Measurements from ENCODE around the gene INPP5A.
"Not testable (repeated sequence)": the region's sequence is repeated elsewhere in the genome, so short reads cannot be mapped to it uniquely, and the experiment has no call there.

INPP5A gene

DNA sequence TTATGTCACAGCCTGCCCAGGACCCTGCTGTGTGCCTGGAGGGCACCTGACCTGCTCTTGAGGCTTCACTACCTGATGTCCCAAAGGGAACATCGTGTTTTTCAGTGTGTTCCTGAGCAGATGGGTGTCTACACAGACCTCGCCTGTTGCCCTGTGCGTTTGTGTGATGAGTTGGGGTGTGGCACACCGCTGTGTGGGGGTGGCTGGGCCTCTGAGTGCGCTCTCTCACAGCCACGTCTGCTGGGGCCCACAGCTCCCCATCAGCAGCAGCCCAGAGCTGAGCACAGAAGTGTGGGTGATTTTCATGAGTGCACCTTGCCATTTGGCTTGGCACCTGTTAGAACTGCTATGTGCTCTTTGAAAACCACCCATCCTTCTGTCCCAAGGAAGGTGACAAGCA, 126.8 kb downstream of the INPP5A start:
- no peak for FAIRE-seq

DNA sequence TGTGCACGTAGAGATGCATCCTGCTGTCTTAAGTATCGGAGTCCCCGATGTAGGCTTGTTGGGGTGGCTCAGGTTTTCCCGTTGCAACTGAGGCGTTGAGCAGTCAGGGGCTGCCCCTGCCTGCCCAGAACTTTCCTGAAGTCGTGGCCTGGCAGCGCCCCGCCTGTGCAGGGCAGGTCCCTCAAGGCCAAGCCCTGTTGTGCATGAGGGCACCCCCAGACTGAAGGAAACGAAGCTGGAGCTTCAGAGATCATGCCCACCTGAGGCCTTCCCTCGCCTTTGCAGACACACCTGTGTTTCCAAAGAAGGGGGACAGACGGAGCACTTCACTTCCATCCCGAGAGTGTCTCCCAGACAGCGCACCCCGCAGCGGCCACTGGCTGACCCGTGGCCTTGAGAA, 127.3 kb downstream of the INPP5A start:
- FAIRE-seq = no peak

DNA sequence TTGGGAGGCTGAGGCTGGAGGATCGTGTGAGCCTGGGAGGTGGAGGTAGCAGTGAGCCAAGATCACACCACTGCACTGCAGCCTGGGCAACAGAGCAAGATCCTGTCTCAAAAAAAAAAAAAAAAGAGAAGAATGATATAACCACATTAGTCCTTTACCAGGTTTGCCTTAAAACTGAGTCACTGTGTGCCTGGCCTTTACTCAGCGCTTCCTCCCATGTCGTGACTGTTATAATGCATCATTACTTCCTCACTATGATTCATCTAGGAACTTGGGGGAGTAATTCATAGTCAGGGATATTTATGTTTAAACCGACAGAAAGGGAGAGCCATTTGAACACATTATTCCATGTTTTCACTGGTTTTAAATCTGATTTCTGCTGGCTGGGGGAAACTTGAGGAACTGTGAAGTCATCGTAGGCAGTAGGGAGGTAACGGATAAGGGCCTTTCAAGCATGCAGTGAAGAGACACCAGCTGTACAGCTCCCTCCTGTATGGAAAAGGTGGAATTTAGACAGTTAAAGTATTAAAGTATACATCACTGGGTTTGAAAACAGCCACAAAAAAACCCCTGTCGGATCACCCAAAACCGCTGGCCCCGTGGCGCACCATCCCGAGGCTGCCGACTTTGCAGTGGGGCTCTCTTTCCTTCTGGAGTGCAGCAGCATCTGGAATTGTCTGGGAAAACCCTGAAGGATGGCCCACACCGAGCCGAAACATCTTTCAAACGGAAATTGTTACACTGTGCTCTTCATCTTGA, 128.5 kb downstream of the INPP5A start:
- FAIRE-seq = no peak

DNA sequence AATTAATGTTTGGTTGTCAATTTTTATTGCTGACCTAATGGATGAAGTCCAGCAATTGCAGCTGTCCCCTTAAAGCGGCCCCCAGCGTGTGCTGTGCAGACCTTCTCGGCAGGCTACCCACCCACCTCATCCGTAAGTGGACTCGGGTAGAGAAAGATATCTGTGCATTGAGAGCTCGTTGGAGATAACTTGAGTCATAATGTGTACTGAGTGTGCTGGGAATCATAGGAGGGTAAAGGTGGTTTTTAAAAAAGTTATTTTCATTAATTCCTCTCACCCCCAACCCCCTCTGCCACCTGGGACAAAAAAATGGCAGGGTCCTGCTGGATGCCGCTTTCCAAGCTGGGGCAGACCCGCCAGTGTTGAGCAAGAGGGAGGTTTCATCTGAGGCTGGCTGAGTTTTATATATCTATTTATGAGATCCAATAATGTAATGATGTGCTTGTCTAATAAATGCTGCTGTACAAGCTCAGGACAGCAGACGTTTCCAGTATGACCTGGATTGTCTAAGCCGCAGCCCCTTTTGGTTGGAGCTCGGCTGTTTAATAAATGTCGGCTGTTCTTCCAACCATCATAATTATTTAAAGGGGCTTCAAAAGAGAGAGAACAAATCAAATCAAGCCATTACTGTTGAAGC, 129.2 kb downstream of the INPP5A start:
- no peak for FAIRE-seq

DNA sequence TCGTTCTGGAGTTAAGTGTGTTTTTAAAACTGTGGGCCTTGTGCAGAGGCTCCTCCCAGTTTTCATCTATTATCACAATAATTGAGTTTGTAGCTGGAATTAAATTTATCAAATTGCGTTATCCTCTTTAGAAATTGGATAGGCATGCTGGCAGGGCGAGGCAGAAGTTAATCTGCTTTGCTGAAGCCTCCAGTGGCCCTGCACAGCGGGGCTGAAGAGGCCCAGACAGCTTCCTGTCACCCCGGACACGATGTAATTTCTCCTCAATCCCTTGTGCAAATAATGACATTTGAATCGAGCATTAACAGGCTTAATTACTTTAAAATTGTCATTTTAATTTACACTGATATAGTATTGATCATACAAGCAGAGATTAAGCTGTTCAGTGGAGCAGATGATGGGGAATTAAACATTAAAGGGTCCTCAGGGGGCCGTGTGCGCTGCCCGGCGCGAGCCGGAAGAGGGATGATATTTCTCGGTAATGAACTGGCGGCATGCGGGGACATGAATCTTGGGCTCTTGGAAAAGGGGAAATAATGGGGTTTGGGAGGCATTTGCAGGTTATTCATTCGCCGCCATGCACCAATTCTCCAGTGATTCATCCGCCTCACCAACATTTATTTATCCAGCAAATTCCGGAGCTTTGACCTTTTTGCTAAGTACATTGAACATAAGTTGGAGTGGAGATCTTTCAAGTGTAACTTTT, 129.9 kb downstream of the INPP5A start:
- FAIRE-seq = no peak

DNA sequence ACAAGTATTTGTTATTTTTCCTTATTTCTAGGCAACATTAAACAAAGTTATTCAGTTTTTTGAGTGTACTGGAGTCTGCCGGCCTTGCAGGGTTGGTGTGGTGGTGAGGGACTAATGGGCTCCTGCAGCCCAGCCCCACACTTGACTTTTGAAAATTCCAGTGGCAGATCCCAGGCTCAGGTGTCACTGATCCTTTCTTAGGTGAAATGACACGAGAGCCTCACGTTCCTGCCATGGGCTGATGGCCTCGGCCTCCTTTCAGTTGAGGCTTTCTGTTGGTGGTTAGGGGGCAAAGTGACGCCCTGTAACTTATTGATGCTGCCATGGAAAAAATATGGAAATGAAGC, 130.4 kb downstream of the INPP5A start:
- no peak for FAIRE-seq

DNA sequence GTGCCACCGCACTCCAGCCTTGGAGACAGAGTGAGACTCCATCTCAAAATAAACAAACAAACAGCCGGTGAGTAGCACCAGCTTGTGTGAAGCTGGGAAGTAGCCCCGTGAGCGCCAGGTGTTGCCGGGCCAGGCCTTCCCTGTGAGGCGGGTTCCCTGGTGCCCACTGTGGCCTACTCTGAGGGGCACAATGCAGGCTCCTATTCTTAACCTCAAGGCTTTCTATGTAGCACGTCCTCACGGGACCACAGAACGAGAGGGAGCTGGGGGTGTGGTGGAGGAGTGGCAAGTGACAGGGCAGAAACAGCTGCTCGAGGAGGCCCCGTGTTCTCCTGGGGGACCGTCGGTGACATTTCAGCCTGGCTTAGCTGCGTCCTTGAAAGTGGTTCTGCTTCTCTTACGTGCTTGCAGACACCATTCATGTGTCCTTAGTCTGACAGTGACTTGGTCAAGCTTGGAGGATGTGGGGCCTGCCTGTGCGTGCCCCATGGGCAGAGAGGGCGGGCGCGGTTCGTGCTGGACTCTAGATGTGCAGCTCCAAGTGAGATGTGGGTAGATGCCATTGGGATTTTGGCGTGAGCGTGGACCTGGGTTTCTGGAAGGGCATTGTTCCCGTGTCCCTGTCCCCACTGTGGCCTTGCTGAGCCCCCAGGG, 131.7 kb downstream of the INPP5A start:
- no peak for FAIRE-seq

DNA sequence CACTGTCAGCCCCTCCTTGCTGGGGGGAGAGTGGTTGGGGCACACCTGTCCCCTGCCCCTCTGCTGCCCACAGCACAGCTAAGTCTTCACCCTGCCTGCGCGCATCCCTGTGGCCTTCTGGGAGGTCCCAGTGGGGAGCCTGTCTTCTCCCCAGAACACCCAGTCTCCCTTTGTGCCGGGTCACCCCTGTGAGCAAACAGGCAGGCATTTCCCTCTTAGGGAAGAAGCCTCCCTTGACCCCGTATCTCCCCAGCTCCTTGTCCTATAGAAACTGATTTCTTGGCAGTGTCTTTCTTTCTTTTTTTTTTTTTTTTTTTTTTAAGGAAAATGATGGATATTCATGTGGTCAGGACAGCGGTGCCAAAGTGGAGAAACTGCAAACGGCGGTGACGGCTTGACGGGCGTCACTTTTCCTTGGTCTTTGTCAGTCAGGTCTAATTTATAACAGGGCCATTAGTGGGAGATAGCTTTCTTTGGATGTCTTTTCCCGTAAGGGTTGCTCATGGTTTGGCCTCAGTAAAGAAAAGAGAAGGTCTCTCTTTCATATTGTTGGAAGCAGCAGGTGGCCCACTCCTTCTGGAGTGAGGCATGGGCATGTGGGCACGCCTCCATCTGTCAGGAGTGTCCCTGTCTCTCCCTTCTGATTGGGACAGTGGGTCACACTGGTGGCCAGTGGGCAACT, 133.1 kb downstream of the INPP5A start:
- no peak for FAIRE-seq

DNA sequence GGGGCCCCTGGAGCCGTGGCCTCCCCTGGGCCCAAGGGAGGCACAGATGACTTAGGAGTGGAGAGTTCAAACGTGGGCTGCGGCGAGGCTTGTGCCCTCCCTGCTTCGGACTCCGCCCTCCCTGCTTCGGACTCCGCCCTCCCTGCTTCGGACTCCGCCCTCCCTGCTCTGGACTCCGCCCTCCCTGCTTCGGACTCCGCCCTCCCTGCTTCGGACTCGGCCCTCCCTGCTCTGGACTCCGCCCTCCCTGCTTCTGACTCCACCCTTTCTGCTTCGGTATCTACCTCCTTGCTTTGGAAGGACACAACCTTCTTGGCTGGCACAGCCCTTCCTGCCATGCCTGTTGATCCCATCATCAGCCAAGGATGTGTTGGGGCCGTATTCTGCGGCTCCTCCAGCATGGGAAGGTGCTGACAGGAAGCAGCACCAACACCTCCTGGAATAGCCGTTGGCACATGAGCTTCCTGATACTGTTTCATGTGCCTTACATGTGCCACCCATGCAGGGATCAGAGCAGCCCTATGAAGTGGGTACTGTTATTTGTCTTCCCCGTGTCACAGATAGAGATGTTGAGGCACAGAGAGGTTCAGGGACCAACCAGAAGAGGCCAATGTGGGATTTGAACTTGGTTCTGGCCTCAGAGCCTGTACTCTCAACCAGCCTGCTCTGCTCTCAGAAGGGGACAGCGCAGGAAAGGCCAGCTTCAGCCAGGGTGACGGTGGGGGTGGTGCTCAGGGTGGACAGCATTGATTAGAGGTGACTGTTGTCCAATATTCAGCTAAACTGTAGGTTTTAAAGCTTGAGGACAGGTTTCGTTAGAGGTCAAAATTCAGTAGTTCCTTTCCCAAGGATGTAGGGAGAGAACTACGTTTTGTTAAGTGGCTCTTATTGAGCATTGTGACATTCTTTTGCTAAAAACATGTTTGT, 133.9 kb downstream of the INPP5A start:
- no peak for FAIRE-seq

DNA sequence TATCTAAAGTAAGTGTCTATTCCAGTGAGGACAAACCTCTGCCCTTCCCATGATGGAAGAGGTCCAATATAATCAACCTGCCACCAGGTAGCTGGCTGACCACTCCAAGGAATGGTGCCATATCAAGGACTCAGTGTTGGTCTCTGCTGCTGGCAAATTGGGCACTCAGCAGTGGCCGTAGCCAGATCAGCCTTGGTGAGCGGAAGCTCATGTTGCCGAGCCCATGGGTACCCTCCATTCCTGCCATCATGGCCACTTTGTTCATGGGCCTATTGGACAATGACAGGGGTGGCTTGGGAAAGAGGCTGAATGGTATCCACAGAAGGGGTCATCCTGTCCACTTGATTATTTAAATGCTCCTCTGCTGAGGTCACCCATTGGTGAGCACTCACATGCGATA, 136.2 kb downstream of the INPP5A start:
- FAIRE-seq = not testable (repeated sequence)

DNA sequence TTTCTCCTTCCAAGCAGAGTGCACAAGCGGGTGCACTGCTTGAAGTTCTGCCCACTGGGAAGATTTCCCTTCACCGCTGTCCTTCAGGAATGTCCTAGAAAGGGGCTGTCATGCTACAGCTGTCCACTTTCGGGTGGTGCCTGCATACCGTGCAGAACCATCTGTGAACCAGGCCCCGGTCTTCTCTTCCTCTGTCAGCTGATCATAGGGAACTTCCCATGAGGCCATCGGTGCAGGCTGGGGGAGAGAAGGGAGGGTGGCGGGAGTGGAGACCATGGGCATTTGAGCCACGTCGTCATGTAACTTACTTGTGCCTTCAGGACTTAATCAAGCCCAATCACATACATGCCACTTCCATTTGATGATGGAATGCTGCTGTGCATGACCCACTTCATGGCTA, 136.7 kb downstream of the INPP5A start:
- FAIRE-seq = no peak

DNA sequence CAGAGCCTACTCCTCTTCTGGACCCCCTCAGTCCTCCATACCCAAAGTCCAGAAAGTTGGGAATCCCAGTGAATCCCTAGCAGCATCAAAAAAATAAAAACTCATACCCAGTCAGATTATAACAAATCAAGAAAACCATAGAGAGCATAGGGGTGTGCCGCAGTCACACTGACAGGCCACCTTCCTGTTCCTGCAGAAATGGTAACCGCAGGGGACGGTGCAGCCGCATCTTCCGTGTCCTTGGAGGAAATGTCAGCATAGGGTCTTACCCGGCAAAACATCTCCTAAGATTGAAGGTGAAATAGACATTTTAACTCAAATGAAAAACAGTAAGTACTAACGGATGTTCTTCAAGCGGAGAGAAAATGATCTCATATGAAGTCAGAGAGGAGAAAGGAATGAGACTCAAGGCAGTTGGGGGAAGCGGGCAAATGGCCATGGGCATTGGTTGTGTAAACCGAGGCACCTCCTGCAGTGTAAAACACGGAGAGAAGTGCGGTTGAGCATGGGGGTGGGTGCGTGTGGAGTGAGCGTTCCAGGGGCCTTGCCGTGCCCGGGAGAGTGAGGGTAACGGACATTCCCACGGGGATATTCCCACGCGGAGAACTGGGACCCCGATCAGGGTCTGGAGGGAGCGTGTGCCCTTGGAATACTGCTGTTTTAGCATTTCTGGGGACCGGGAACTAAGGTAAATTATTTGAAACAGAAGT, 137.6 kb downstream of the INPP5A start:
- FAIRE-seq = no peak

DNA sequence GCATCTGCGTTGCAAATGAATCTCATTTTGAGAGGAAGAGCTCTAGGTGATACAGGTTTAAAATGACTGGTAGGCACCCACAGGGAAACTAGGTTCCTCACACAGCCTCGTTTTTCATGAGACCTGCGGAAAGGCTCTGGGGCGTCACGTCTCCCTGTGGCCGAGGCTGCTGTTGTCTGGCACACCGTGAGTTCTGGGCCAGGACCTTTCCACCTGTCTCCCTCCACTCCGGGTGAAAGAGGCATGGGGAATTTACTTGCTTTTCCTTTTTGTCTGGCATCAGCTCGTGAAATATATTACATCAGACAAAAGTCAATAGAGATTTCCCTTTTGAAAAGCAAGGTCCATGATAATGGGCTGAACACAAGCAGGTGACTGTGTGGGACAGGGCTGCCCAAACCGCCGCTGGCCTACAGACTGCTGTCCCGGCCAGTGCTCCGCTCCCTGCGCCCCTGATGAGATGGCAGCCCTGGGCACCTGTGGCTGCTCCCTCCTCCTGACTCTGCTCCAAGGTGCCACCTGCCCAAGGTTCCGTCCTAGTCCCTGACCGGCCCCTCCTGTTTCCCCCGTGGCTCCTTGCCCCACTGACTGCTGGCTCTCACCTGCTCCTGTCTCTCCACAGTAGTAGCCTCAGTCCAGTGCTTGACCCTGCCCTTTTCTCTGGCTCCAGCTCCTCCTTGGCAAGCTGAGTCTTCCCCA, 138.8 kb downstream of the INPP5A start:
- no peak for FAIRE-seq

DNA sequence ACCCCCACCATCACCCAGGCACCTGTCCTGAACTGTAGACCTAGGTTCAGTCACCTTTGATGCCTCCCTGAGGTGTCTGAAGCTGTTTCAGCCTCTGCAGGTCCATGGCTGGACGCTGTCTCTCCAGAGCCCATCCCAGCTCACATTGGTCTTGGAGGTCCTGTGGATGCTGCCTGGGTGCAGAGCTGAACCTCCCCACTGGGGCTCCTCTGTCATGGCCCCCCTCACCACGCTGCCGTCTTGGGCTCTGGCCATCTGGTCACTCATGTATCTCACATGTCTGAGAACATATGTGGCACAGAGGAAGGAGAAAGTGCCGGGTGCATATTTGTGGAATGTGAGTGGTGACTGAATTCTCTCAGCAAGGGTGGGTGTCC, 139.5 kb downstream of the INPP5A start:
- FAIRE-seq = no peak

DNA sequence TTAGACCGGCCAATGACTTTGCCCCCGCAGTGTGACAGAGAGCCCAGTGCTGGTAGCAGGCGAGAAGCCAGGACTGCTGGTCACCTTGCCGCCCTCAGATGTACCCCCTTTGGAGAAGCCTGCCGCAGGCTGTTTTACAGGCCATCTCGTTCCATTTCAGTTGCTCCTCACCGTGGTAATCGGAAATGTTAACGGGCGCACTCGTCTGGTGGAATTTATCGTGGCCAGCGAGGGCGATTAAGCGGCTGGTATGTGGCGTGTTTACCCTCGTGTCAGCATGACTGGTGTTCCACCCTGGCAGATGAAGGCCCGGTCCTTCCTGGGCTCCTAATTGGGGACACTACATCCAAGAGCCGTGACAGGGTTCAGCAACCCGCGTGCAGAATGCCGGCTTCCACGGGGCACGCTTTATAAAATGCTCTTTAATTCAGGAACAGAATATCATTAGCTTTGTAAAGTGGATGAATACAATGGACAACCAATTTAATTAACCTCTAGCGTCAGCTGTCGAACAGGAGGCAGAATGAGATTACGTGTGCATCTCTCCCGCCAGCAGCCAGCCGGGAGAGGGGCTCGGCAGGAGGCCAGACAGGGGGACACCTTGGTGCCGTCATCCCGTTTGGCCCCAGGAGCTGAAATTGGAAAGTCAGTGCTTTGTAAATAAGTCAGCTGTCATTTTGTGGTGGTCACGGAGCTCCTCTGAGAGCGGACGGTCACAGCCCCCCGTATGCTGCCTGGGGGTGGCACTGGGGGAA, 140.1 kb downstream of the INPP5A start:
- no peak for FAIRE-seq

DNA sequence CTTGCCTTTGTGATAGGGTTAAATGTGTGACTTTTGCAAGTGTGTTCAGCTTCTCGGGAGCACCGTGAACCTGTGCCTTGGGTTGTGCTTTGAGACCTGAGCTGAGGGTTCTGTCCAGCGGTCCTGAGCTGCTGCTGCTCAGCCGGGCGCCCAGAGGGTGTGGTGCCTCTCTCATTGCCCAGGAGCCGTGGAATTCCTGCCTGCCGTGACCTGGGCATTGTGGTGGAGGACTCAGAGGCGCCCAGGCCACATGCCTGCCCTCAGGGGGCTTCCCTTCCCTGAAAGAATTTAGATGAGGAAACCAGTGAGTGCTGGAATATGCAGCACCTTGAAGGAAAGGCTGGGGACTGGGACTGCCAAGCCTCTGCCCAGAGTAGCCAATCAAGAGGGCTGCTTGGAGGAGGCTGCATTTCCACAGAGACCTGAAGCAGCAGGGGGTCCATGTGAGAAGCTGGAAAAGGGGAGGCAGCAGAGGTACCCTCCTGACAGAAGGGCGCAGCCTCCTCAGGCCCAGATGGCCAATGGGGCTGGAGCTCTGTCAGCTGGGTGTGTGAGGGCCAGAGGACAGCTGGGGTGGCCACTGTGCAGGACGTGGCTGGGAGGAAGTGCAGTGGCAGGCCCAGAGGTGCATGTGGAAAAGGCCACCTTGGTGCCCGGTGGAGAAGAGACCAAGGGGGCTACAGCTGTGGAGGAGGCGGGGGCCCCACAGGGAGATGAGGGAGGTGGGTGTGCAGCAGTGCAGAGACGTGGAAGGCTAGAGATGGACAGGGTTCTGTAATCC, 141.0 kb downstream of the INPP5A start:
- FAIRE-seq = no peak

DNA sequence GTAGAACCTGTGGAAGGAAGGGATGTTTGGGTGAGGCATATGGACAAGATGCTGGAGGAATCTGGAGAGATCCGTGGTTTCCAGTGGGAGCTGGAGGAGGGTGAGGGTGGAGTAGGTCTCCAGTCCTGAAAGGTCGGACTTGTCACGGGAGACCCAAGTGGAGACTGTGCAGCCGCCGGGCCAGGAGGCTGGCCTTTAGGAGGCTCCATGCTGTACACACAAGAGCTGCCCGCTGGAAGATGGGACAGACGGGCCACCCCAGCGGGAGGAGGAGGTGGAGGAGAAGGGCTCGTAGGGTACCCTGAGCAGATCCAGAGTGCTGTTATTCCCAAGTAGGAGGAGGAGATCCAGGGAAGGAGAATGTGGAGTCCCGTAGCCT, 141.6 kb downstream of the INPP5A start:
- no peak for FAIRE-seq

DNA sequence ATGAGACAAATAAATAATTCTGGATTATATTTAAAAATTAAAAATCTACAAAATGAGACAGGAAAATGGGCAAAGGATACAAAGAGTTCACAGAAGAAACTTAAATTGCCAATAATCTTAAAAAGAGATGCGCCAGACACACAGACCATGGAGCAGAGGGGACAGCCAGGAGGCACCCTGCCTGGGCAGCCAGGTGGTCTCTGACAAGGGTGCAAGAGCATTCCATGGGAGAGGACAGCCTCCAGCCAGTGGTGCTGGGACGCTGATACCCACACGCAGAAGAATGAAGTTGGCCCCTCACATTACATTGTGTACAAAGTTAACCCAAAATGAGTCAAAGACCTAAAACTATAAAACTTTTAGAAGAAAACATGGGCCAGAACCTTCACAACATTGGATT, 142.1 kb downstream of the INPP5A start:
- FAIRE-seq = no peak

DNA sequence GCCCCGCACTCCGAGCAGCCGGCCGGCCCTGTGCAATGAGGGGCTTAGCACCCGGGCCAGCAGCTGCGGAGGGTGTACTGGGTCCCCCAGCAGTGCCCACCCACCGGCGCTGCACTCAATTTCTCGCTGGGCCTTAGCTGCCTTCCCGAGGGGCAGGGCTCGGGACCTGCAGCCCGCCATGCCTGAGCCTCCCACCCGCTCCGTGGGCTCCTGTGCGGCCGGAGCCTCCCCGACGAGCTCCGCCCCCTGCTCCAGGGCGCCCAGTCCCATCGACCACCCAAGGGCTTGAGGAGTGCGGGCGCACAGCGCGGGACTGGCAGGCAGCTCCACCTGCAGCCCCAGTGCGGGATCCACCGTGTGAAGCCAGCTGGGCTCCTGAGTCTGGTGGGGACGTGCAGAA, 143.2 kb downstream of the INPP5A start:
- not testable (repeated sequence) for FAIRE-seq
